HCT116 (cell line): ENCODE measurements around the gene LRBA. TPM values are rescaled to one million over a fixed set of nuclear protein-coding genes. Genes with fewer than 3 reads are reported as not detected.
A peak's percentile ranks its signal among the peaks of the same experiment; 100 is the strongest.

Experiments used
- ATAC-seq: fragments of 200-7000 bp; cut with Tn5 transposase; 2 replicates; pipeline ENCODE4 v1.9.1; 2020; ENCODE audit warnings: mild to moderate bottlenecking, moderate library complexity
- BruUV-seq: library from RNA; stranded (reverse); fragments of 400-500 nt; replicated peaks from 2 replicates; lab custom pipeline; 2021; lab: Mats Ljungman, UMichigan
- CTCF ChIA-PET: fragments of 300-600 bp; sonication (Branson Sonifier 250); formaldehyde crosslinking; loops from one replicate; lab custom pipeline; 2021; ENCODE audit warnings: antibody characterized with exemption; lab: Charles Lee
- POLR2A ChIA-PET: fragments of 300-600, 350-600 bp; sonication (Branson Sonifier 250); formaldehyde crosslinking; loops from one replicate; lab custom pipeline; 2021; ENCODE audit warnings: antibody characterized with exemption; lab: Charles Lee
- RAD21 ChIA-PET, 2 experiments: fragments of 300-600 bp; sonication (Branson Sonifier 250); formaldehyde crosslinking; loops; one replicate each; lab custom pipeline; 2023; ENCODE audit warnings: low total read pairs in 2 of 2; ENCODE audit not compliant: uncharacterized antibody in 2 of 2, unreplicated experiment in 2 of 2, low non-redundant PET in 1 of 2; lab: Charles Lee
- DNase-seq: peaks from one replicate; pipeline ENCODE4 v3.0.0-alpha.2; 2010; ENCODE audit warnings: low read depth, low spot score
- H2AFZ ChIP-seq: fragments of 200-600 bp; shearing (Covaris generic), sonication (generic); 2 replicates; pipeline ENCODE4 v1.6.1; 2017; ENCODE audit warnings: low read depth, mixed run types, mixed read lengths, antibody characterized with exemption, low read length; ENCODE audit not compliant: poor library complexity, severe bottlenecking
- H3K27ac ChIP-seq: 2 replicates; pipeline ENCODE4 v1.5.1; 2012; ENCODE audit warnings: low read depth, low read length
- H3K27me3 ChIP-seq: fragments of 200-600 bp; sonication (generic); 2 replicates; pipeline ENCODE4 v1.6.1; 2016; ENCODE audit warnings: mixed run types, low read length, mixed read lengths; ENCODE audit not compliant: insufficient read depth
- H3K36me3 ChIP-seq, 2 experiments: fragments of 200-500 bp in 1 of 2; fragments of 200-600 bp in 1 of 2; sonication (Bioruptor generic) in 1 of 2; sonication (generic) in 1 of 2; 2 replicates each; pipeline versions ENCODE4 v1.5.1 to v1.6.1; 2014 to 2016; ENCODE audit warnings: low read length in 2 of 2, inconsistent platforms in 1 of 2, mixed read lengths in 1 of 2, mixed run types in 1 of 2; ENCODE audit not compliant: insufficient read depth in 2 of 2, control insufficient read depth in 1 of 2
- H3K4me1 ChIP-seq, 2 experiments: fragments of 200-600 bp in 1 of 2; sonication (generic) in 1 of 2; 2 replicates each; pipeline versions ENCODE4 v1.5.1 to v1.6.1; 2012 to 2017; ENCODE audit warnings: low read length in 2 of 2, inconsistent platforms in 1 of 2, mild to moderate bottlenecking in 1 of 2, mixed read lengths in 1 of 2, mixed run types in 1 of 2, moderate library complexity in 1 of 2; ENCODE audit not compliant: insufficient read depth in 2 of 2, control insufficient read depth in 1 of 2
- H3K4me2 ChIP-seq: fragments of 200-600 bp; sonication (generic); 2 replicates; pipeline ENCODE4 v1.6.1; 2017; ENCODE audit warnings: mixed run types, low read length, mixed read lengths
- H3K4me3 ChIP-seq, 2 experiments: fragments of 200-600 bp in 1 of 2; sonication (generic) in 1 of 2; replicated peaks in 1 of 2; 2 replicates each; pipeline ENCODE4 v1.5.1; 2011 to 2016; ENCODE audit warnings: low read length in 2 of 2, control low read depth in 1 of 2, low read depth in 1 of 2, mild to moderate bottlenecking in 1 of 2, mixed read lengths in 1 of 2, mixed run types in 1 of 2
- H3K79me2 ChIP-seq: fragments of 200-600 bp; sonication (generic); 2 replicates; pipeline ENCODE4 v1.6.1; 2017; ENCODE audit warnings: mild to moderate bottlenecking, mixed run types, low read length, moderate library complexity, mixed read lengths; ENCODE audit not compliant: insufficient read depth
- H3K9ac ChIP-seq: fragments of 200-600 bp; sonication (generic); 2 replicates; pipeline ENCODE4 v1.6.1; 2016; ENCODE audit warnings: low read length, mixed read lengths
- H3K9me2 ChIP-seq: fragments of 200-600 bp; sonication (generic), shearing (Covaris generic); 2 replicates; pipeline ENCODE4 v1.6.1; 2017; ENCODE audit warnings: mixed run types, mild to moderate bottlenecking, moderate library complexity; ENCODE audit not compliant: insufficient read depth
- H3K9me3 ChIP-seq, 2 experiments: fragments of 200-500 bp in 1 of 2; fragments of 200-600 bp in 1 of 2; sonication (Bioruptor generic) in 1 of 2; sonication (generic) in 1 of 2; 2 replicates each; pipeline ENCODE4 v1.6.1; 2014 to 2017; ENCODE audit warnings: low read length in 2 of 2, mixed read lengths in 2 of 2, inconsistent platforms in 1 of 2, low read depth in 1 of 2, mild to moderate bottlenecking in 1 of 2, mixed run types in 1 of 2, moderate library complexity in 1 of 2; ENCODE audit not compliant: control insufficient read depth in 1 of 2, insufficient read depth in 1 of 2
- H4K20me1 ChIP-seq: fragments of 200-600 bp; sonication (generic), shearing (Covaris generic); 2 replicates; pipeline ENCODE4 v1.6.1; 2017; ENCODE audit warnings: mixed run types, mild to moderate bottlenecking, moderate library complexity; ENCODE audit not compliant: insufficient read depth
- CEBPB ChIP-seq: IDR thresholded peaks from 2 replicates; pipeline ENCODE4 v1.6.1; 2012; ENCODE audit warnings: low read depth
- EGR1 ChIP-seq: IDR thresholded peaks from 2 replicates; pipeline ENCODE4 v1.6.1; 2012; ENCODE audit warnings: low read depth
- ELF1 ChIP-seq: IDR thresholded peaks from 2 replicates; pipeline ENCODE4 v1.6.1; 2012; ENCODE audit warnings: low read depth, borderline replicate concordance
- EZH2phosphoT487 ChIP-seq: fragments of 200-600 bp; IDR thresholded peaks from 2 replicates; pipeline ENCODE4 v1.6.1; 2018; ENCODE audit warnings: antibody characterized with exemption, borderline replicate concordance
- MAX ChIP-seq: IDR thresholded peaks from 2 replicates; pipeline ENCODE4 v1.6.1; 2012
- POLR2A ChIP-seq: IDR thresholded peaks from 2 replicates; pipeline ENCODE4 v1.7.0; 2011; ENCODE audit warnings: borderline replicate concordance; ENCODE audit not compliant: insufficient read depth, insufficient read length; ENCODE audit errors: extremely low read depth
- RAD21 ChIP-seq: IDR thresholded peaks from 2 replicates; pipeline ENCODE4 v1.6.1; 2012; ENCODE audit warnings: low read depth, mild to moderate bottlenecking
- REST ChIP-seq: IDR thresholded peaks from 2 replicates; pipeline ENCODE4 v1.6.1; 2012; ENCODE audit warnings: low read depth
- SP1 ChIP-seq: IDR thresholded peaks from 2 replicates; pipeline ENCODE4 v1.6.1; 2012; ENCODE audit warnings: low read depth
- SRF ChIP-seq: IDR thresholded peaks from 2 replicates; pipeline ENCODE4 v1.6.1; 2012; ENCODE audit warnings: low read depth
- TCF7L2 ChIP-seq: IDR thresholded peaks from 2 replicates; pipeline ENCODE4 v1.7.0; 2011; ENCODE audit warnings: borderline replicate concordance, inconsistent platforms; ENCODE audit not compliant: insufficient read depth, insufficient read length; ENCODE audit errors: extremely low read depth
- ZBTB33 ChIP-seq: IDR thresholded peaks from 2 replicates; pipeline ENCODE4 v1.6.1; 2011; ENCODE audit warnings: mild to moderate bottlenecking, low read length, moderate library complexity; ENCODE audit not compliant: insufficient replicate concordance; ENCODE audit errors: extremely low read depth
- ZFX ChIP-seq: fragments of 450-650 bp; IDR thresholded peaks from 2 replicates; pipeline ENCODE4 v1.6.1; 2017
- intact Hi-C: fragments of 100-400 bp; cut with micrococcal nuclease; formaldehyde crosslinking; loops from 2 replicates; pipeline ENCODE4 v1.10.0; 2022
- total RNA-seq: library from RNA; stranded (reverse); gene quantifications from one replicate; pipeline ENCODE4 v1.2.1, GENCODE V29; 2021; ENCODE audit not compliant: unreplicated experiment

LRBA gene
- total RNA-seq, 1 experiment from 2014 or later, result 79.8 TPM

GRCh38 chr4:150852216-150852615, 162.9 kb downstream of the LRBA start:
- no peak overlapping the region for H3K27ac ChIP-seq
- no peaks in the 10 kb centered on the region for H3K79me2 ChIP-seq
- H3K27me3 ChIP-seq, result no peaks in the 10 kb centered on the region
- ChIA-PET RAD21 (no interaction called here), CTCF (no interaction called here)
- 0 out of 2 replicates have a peak, but pooled peaks cover 3% of the 10 kb centered on the region for H4K20me1 ChIP-seq
- BruUV-seq, result TSS peak; percentile 80
- no peak for DNase-seq
- intact Hi-C loops, result no loop called here
- H3K4me1 ChIP-seq, result peaks cover 7 to 9% of the 10 kb centered on the region in 2 experiments; a peak in 3 of 4 replicates
- H3K9ac ChIP-seq, result no peak overlapping the region
- no peak overlapping the region for H3K4me2 ChIP-seq
- peaks cover 5 to 13% of the 10 kb centered on the region in 2 experiments for H3K36me3 ChIP-seq
- no peak overlapping the region for H3K4me3 ChIP-seq
- ATAC-seq, result no peak
- no peak overlapping the region for H2AFZ ChIP-seq
- no peak for TF ChIP-seq TCF7L2
- TF ChIP-seq ZFX, result no peak
- TF ChIP-seq RAD21, result no peak
- TF ChIP-seq ZBTB33, result no peak
- TF ChIP-seq CEBPB, result no peak
- no peak for TF ChIP-seq SP1
- TF ChIP-seq EGR1, result no peak
- no peak for TF ChIP-seq SRF
- TF ChIP-seq MAX, result no peak
- TF ChIP-seq EZH2phosphoT487, result no peak
- TF ChIP-seq ELF1, result no peak
- no peak for TF ChIP-seq POLR2A
- TF ChIP-seq REST, result no peak
- TF ChIP-seq, all 23 proteins: peak for 0
- no peaks in the 10 kb centered on the region for H3K9me3 ChIP-seq
- POLR2A ChIA-PET, result no interaction called here
- no peaks in the 10 kb centered on the region for H3K9me2 ChIP-seq
